Esophagus (tissue), 2 donors: ENCODE results near the gene SLC52A3. TPM values are rescaled to one million over a fixed set of nuclear protein-coding genes. Genes with fewer than 3 reads are reported as not detected.

ENCODE experiments used
- H3K27ac ChIP-seq, 2 donors: one replicate each; pipeline ENCODE4 v1.5.1; 2013; ENCODE audit warnings: low read depth in 2 of 2, mild to moderate bottlenecking in 2 of 2, inconsistent platforms in 1 of 2, low read length in 1 of 2, moderate library complexity in 1 of 2
- H3K27me3 ChIP-seq, 2 donors: one replicate each; pipeline ENCODE4 v1.6.1; 2013; ENCODE audit warnings: low read length in 2 of 2, control low read depth in 1 of 2, mild to moderate bottlenecking in 1 of 2; ENCODE audit not compliant: insufficient read depth in 2 of 2, control insufficient read depth in 1 of 2
- H3K36me3 ChIP-seq, 2 donors: one replicate each; pipeline ENCODE4 v1.6.1; 2013; ENCODE audit warnings: low read length in 1 of 2; ENCODE audit not compliant: control insufficient read depth in 2 of 2, insufficient read depth in 2 of 2
- H3K4me1 ChIP-seq, 2 donors: one replicate each; pipeline ENCODE4 v1.6.1; 2013; ENCODE audit warnings: low read length in 1 of 2; ENCODE audit not compliant: control insufficient read depth in 2 of 2, insufficient read depth in 2 of 2
- H3K4me3 ChIP-seq, 2 donors: one replicate each; pipeline ENCODE4 v1.5.1; 2013; ENCODE audit warnings: low read length in 2 of 2, mild to moderate bottlenecking in 2 of 2, low read depth in 1 of 2, moderate library complexity in 1 of 2
- H3K9me3 ChIP-seq, 2 donors: one replicate each; pipeline ENCODE4 v1.6.1; 2013; ENCODE audit warnings: mild to moderate bottlenecking in 2 of 2, low read depth in 1 of 2, low read length in 1 of 2, moderate library complexity in 1 of 2; ENCODE audit not compliant: control insufficient read depth in 2 of 2, insufficient read depth in 1 of 2
- WGBS, 2 donors: extraction: QIAGEN DNeasy Blood & Tissue Kit; methylation state at CpG; one replicate each; pipeline ENCODE4 v1.1.7; 2013; 5-methylcytosine and 5-hydroxymethylcytosine counted together
- polyA plus RNA-seq, 2 donors: library from polyadenylated mRNA; stranded (reverse); fragments of 200-250 nt; gene quantifications; one replicate each; pipeline ENCODE4 v1.2.3, GENCODE V29; 2013
- donor health status: healthy with polysubstance abuse.
- donor health status: Bipolar disorder and iron deficiency.

SLC52A3 gene
- polyA plus RNA-seq, 2 donors, result 4.9 to 5.6 TPM

GRCh38 chr20:772806-773205, 4.5 kb upstream of the SLC52A3 start:
- 58 to 65% methylated on average over 9 of the region's 9 CpGs for WGBS, 2 donors
- Histone ChIP-seq H3K27me3 (no peaks in the 10 kb centered on the region), H3K4me3 (no peak overlapping the region), H3K4me1 (peaks cover 5 to 15% of the 10 kb centered on the region in 2 donors), H3K9me3 (no peaks in the 10 kb centered on the region), H3K27ac (no peak overlapping the region), H3K36me3 (no peaks in the 10 kb centered on the region)

- Histone ChIP-seq H3K9me3 (no peaks in the 10 kb centered on the region), H3K4me1 (peaks cover 5 to 15% of the 10 kb centered on the region in 2 donors), H3K27ac (no peak overlapping the region), H3K4me3 (no peak overlapping the region), H3K27me3 (no peaks in the 10 kb centered on the region), H3K36me3 (no peaks in the 10 kb centered on the region)
- 62 to 73% methylated on average over 9 of the region's 9 CpGs for WGBS, 2 donors
Measured at GRCh38 chr20:771741-772464, 3.6 kb upstream of the SLC52A3 start.

GRCh38 chr20:770691-771090, 2.4 kb upstream of the SLC52A3 start:
- 86 to 90% methylated on average over 2 of the region's 2 CpGs for WGBS, 2 donors
- H3K36me3 ChIP-seq, result no peaks in the 10 kb centered on the region
- H3K9me3 ChIP-seq, result no peaks in the 10 kb centered on the region
- H3K27me3 ChIP-seq, result no peaks in the 10 kb centered on the region
- H3K27ac ChIP-seq, result no peak overlapping the region
- H3K4me3 ChIP-seq, result no peak overlapping the region
- peaks cover 5 to 14% of the 10 kb centered on the region in 2 donors for H3K4me1 ChIP-seq

- no peaks in the 10 kb centered on the region for H3K27me3 ChIP-seq
- H3K27ac ChIP-seq, result no peak overlapping the region
- 58 to 85% methylated on average over 1 of the region's 1 CpG for WGBS, 2 donors
- no peaks in the 10 kb centered on the region for H3K4me1 ChIP-seq
- peaks cover 0 to 12% of the 10 kb centered on the region in 2 donors for H3K36me3 ChIP-seq
- no peaks in the 10 kb centered on the region for H3K9me3 ChIP-seq
- H3K4me3 ChIP-seq, result no peak overlapping the region
Measured at GRCh38 chr20:766906-767305, 1.4 kb downstream of the SLC52A3 start.

GRCh38 chr20:764255-764654, 4.0 kb downstream of the SLC52A3 start:
- WGBS, 2 donors, result 66 to 68% methylated on average over 3 of the region's 3 CpGs
- Histone ChIP-seq H3K4me1 (no peaks in the 10 kb centered on the region), H3K4me3 (no peak overlapping the region), H3K27me3 (no peaks in the 10 kb centered on the region), H3K9me3 (peaks cover 0 to 5% of the 10 kb centered on the region in 2 donors), H3K27ac (no peak overlapping the region), H3K36me3 (peaks cover 0 to 12% of the 10 kb centered on the region in 2 donors)

- peaks cover 0 to 12% of the 10 kb centered on the region in 2 donors for H3K36me3 ChIP-seq
- H3K9me3 ChIP-seq, result peaks cover 0 to 5% of the 10 kb centered on the region in 2 donors
- H3K4me1 ChIP-seq, result no peaks in the 10 kb centered on the region
- WGBS, 2 donors, result 87% methylated on average over 24 of the region's 24 CpGs
- H3K27me3 ChIP-seq, result no peaks in the 10 kb centered on the region
- no peak overlapping the region for H3K27ac ChIP-seq
- no peak overlapping the region for H3K4me3 ChIP-seq
Measured at GRCh38 chr20:761418-762381, 6.6 kb downstream of the SLC52A3 start.

- peaks cover 0 to 12% of the 10 kb centered on the region in 2 donors for H3K36me3 ChIP-seq
- no peak overlapping the region for H3K27ac ChIP-seq
- no peaks in the 10 kb centered on the region for H3K27me3 ChIP-seq
- H3K4me3 ChIP-seq, result no peak overlapping the region
- H3K9me3 ChIP-seq, result peaks cover 0 to 5% of the 10 kb centered on the region in 2 donors
- WGBS, 2 donors, result 46% methylated on average over 44 of the region's 44 CpGs
- no peaks in the 10 kb centered on the region for H3K4me1 ChIP-seq
Measured at GRCh38 chr20:760751-761417, 7.4 kb downstream of the SLC52A3 start.

- H3K4me1 ChIP-seq, result peaks cover 0 to 5% of the 10 kb centered on the region in 2 donors
- WGBS, 2 donors, result 51% methylated on average over 3 of the region's 3 CpGs
- no peak overlapping the region for H3K4me3 ChIP-seq
Measured at GRCh38 chr20:757506-757905, 10.8 kb downstream of the SLC52A3 start.

GRCh38 chr20:755941-756340, 12.4 kb downstream of the SLC52A3 start:
- Histone ChIP-seq H3K27ac (no peak overlapping the region), H3K4me3 (no peak overlapping the region), H3K4me1 (peaks cover 0 to 5% of the 10 kb centered on the region in 2 donors), H3K9me3 (peaks cover 0 to 2% of the 10 kb centered on the region in 2 donors), H3K27me3 (no peaks in the 10 kb centered on the region), H3K36me3 (no peaks in the 10 kb centered on the region)
- 73 to 76% methylated on average over 6 of the region's 6 CpGs for WGBS, 2 donors

More at GRCh38 chr20:757506-757905, 10.8 kb downstream of the SLC52A3 start:
- no peaks in the 10 kb centered on the region for H3K27me3 ChIP-seq
- no peak overlapping the region for H3K27ac ChIP-seq
- peaks cover 0 to 2% of the 10 kb centered on the region in 2 donors for H3K36me3 ChIP-seq
- H3K9me3 ChIP-seq, result peaks cover 0 to 5% of the 10 kb centered on the region in 2 donors
